Cardiac fibroblast (primary cell): ENCODE data around the gene NEURL4.
A peak's percentile ranks its signal among the peaks of the same experiment; 100 is the strongest.

ENCODE experiments used
- DNase-seq, 2 donors: peaks; one replicate each; pipeline versions ENCODE4 v3.0.0 to v3.0.0-alpha.2; 2010; ENCODE audit warnings: low read depth in 2 of 2
- H3K4me3 ChIP-seq, 2 donors: replicated peaks in 1 of 2; 1 replicate in 1 of 2; 2 replicates in 1 of 2; pipeline ENCODE4 v1.5.1; 2011; ENCODE audit warnings: low read depth in 2 of 2, low read length in 2 of 2, mild to moderate bottlenecking in 2 of 2, moderate library complexity in 1 of 2
- CTCF ChIP-seq: IDR thresholded peaks from one replicate; pipeline ENCODE4 v1.5.1; 2011; ENCODE audit warnings: low read depth, mild to moderate bottlenecking, low read length, inconsistent platforms

The NEURL4 gene

DNA sequence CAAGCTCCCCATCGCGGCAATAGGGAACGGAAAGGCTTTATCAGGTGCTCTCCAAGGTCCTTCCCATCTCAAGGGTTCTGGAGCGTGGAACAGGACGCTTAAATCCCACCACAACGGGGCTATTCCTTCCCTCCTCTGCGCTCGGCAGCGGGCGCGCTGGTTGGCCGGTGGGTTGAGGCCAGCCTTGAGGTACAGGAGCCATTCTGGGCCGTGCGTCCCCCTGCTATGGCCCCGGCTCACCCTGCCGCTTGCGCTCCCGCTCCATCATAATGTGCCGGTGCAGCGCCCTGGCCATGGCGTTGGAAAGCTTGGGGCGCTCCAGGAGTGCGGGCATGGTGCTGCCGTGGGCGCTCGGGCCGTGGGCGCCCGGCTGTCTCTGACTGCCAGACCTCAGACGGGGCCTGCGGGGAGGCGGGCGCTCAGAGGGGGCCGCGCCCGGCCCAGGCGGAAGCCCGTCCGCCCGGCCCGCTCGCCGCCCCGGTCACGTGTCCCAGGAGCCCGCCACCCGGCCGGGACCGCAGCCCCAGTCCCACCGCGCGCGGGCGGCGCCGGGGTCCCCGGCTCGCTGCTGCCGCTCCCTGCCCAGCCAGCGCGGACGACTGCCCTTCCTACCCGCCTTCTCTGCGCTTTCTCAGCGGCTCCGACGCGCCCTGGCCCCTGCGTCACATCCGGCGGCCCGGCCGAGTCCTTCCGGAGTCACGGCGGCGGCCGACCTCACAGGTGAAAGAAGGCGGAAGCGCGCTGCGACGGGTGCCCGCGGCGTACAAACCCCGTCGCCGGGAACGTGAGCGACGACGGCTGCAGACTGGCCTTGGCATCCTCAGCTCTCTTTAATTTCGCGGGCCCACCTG lies 14.2 kb downstream of the NEURL4 start, which contains the start of gene GPS2:
Gene GPS2, minus strand, starts transcription at position 642 of the 851 bp plus-strand sequence. Its CDS starts 308 bp downstream, at position 334.
- peak; percentile 80 to 83 for DNase-seq
- no peak for TF ChIP-seq CTCF
- peak within 1 kb of the TSS; percentile 91 for H3K4me3 ChIP-seq

GRCh38 chr17:7313890-7314718 lies 15.0 kb downstream of the NEURL4 start:
- peak overlapping the region; percentile 91 for H3K4me3 ChIP-seq
- no peak for TF ChIP-seq CTCF
- DNase-seq: peak in 1 of 2 donors; percentile 47

DNA sequence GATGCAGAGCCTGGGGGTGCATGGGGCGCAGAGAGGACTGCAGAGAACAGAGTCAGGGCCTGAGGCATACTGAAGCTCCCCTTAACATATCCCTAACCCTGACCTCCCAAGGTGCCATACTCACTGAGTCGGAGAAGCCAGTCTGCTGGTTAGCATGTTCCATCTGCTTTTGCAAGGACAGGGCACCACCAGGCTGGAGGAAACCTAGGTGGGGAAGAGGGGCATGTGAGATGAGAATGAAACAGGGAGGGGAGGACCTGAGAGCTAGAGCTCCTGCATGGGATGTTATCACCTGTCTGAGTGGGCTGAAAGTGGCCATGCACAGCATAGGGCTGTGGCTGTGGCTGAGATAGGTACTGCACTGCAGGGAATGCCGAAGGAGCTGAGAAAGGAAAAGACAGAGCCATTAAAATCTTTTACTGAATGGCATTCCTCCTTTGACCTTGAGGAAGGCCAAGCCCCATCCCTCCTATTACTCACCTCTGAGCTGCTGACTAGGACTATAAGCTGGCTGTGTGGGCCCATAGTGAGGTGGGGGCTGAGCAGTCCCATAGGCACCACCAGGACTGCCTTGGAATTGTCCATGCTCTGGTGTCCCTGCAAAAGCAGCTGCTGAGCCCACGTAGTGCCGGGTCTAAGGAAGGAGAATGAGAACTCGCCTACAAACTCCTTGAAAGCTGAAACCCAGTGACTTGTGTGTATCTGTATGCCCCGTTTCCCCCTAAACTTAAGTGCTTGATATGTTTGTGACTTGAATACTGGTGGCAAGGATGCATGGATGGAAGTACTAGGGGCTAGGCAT lies 15.8 kb downstream of the NEURL4 start:
- DNase-seq: peak in 1 of 2 donors; percentile 4
- peak; percentile 4 for TF ChIP-seq CTCF
- H3K4me3 ChIP-seq: no peak overlapping the region

DNA sequence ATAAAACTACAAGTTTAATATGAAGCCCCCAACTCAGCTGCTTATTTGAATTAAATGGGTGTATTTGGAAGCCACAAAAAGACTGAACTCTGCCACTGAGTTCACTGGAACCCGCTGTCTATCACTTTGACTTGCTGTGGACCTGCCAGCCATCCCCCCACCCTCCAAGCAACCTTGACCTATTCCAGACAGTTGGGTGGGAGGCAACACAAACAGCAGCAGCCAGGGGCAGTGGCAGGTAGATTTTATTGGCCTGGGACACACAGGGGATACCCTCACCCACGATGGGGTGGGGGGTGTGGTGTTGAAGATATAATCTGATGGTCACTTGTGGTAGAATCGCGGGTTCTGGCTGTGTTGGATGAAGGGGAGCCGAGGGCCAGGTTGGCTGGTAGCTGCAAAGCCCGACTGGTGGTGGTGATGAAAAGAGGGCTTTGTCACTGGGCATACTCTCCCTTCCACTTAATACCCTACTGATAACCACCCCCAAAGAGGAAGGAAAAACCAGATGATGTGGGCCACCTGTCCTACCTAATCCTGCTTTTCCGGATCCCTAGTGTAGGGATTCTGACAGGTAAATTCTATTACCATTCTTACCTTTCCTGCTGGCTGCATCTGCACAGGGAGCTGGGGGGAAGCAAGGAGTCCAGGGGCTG lies 16.6 kb downstream of the NEURL4 start:
- no peak overlapping the region for H3K4me3 ChIP-seq
- TF ChIP-seq CTCF: no peak
- no peak for DNase-seq

DNA sequence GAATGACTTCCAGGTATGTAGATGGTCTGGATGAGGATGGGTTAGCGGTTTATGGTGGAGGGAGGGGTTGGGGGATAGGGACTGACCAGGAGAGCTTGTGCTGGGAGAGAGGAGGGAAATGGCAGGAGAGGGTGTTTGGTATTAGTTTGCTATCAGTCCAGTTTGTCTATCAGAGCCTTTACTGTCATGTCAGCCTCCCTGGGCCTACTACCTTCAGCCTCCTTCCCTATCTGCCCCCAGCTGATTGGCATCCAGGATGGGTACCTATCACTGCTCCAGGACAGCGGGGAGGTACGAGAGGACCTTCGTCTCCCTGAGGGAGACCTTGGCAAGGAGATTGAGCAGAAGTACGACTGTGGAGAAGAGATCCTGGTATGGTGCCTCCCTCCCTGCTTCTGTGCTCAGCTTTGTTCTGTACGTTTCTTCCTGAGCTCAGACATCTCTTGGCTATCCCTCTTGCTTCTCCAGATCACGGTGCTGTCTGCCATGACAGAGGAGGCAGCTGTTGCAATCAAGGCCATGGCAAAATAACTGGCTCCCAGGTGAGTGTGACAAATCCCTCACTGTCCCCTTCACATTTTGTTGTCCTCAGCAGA lies 17.9 kb downstream of the NEURL4 start:
- DNase-seq: no peak
- H3K4me3 ChIP-seq: no peak overlapping the region
- no peak for TF ChIP-seq CTCF
